GM12878 (cell line): ENCODE results near the gene KRT80. TPM values are rescaled to one million over a fixed set of nuclear protein-coding genes. Genes with fewer than 3 reads are reported as not detected.

Source experiments
- ATAC-seq: fragments of 200-7000 bp; cut with Tn5 transposase; 3 replicates; pipeline ENCODE4 v1.9.1; 2020; ENCODE audit warnings: mild to moderate bottlenecking, moderate library complexity
- BruUV-seq: library from RNA; stranded (reverse); fragments of 400-500 nt; replicated peaks from 2 replicates; lab custom pipeline; 2021; lab: Mats Ljungman, UMichigan
- CTCF ChIA-PET: fragments of 300-600 bp; sonication (Branson Sonifier 250); formaldehyde crosslinking; extraction: SDS; loops from one replicate; lab custom pipeline; 2021; ENCODE audit warnings: inconsistent platforms; lab: Yijun Ruan, JAX
- POLR2A ChIA-PET: fragments of 350-600 bp; formaldehyde crosslinking; extraction: SDS; loops from one replicate; lab custom pipeline; 2021; ENCODE audit warnings: inconsistent platforms; lab: Charles Lee
- RAD21 ChIA-PET: fragments of 300-600 bp; sonication (Branson Sonifier 250); formaldehyde crosslinking; loops from one replicate; lab custom pipeline; 2023; ENCODE audit warnings: antibody characterized with exemption; ENCODE audit not compliant: unreplicated experiment; lab: Charles Lee
- SMC1A ChIA-PET: fragments of 300-600 bp; sonication (Branson Sonifier 250); formaldehyde crosslinking; loops from one replicate; lab custom pipeline; 2023; ENCODE audit not compliant: unreplicated experiment, uncharacterized antibody; lab: Charles Lee
- DNase-seq: peaks from one replicate; pipeline ENCODE4 v3.0.0-alpha.2; 2011; ENCODE audit warnings: low read depth, low spot score
- FAIRE-seq: peaks from 3 replicates; lab custom pipeline; 2011; peaks lifted over from hg19 to GRCh38; lab: Jason Lieb, UNC
- H2AFZ ChIP-seq: 2 replicates; pipeline ENCODE4 v1.6.0; 2011; ENCODE audit warnings: low read depth, low read length, control low read depth; ENCODE audit not compliant: control insufficient read depth
- H3K27ac ChIP-seq: 2 replicates; pipeline ENCODE4 v1.5.1; 2011; ENCODE audit warnings: control low read depth; ENCODE audit not compliant: control insufficient read depth, insufficient read depth
- H3K27me3 ChIP-seq, 2 experiments: replicated peaks in 1 of 2; 2 replicates each; pipeline versions ENCODE4 v1.6.0 to v1.6.1; 2011; ENCODE audit warnings: low read length in 1 of 2; ENCODE audit not compliant: control insufficient read depth in 2 of 2, insufficient read depth in 2 of 2
- H3K36me3 ChIP-seq, 2 experiments: 2 replicates each; pipeline ENCODE4 v1.5.1; 2011; ENCODE audit warnings: low read length in 1 of 2; ENCODE audit not compliant: control insufficient read depth in 2 of 2, insufficient read depth in 2 of 2
- H3K4me1 ChIP-seq: 2 replicates; pipeline ENCODE4 v1.6.1; 2011; ENCODE audit warnings: mild to moderate bottlenecking, low read length, moderate library complexity, mixed read lengths; ENCODE audit not compliant: control insufficient read depth, insufficient read depth
- H3K4me2 ChIP-seq: 2 replicates; pipeline ENCODE4 v1.6.0; 2011; ENCODE audit warnings: control low read depth; ENCODE audit not compliant: control insufficient read depth, insufficient read depth
- H3K4me3 ChIP-seq: fragments of 200-600 bp; sonication (generic); 2 replicates; pipeline ENCODE4 v1.5.1; 2016
- H3K79me2 ChIP-seq: 2 replicates; pipeline ENCODE4 v1.6.0; 2011; ENCODE audit warnings: low read length; ENCODE audit not compliant: control insufficient read depth, insufficient read depth
- H3K9ac ChIP-seq: 2 replicates; pipeline ENCODE4 v1.8.0; 2011; ENCODE audit warnings: low read length, control low read depth, mixed read lengths; ENCODE audit not compliant: control insufficient read depth, insufficient read depth
- H3K9me3 ChIP-seq: replicated peaks from 3 replicates; pipeline ENCODE4 v1.5.1; 2011; ENCODE audit warnings: mild to moderate bottlenecking, low read length; ENCODE audit not compliant: control insufficient read depth, insufficient read depth
- H4K20me1 ChIP-seq: 2 replicates; pipeline ENCODE4 v1.6.0; 2011; ENCODE audit not compliant: control insufficient read depth, insufficient read depth
- FOXK2 ChIP-seq: fragments of 450-650 bp; IDR thresholded peaks from 2 replicates; pipeline ENCODE4 v1.6.1; 2017; ENCODE audit warnings: mild to moderate bottlenecking, moderate library complexity
- NKRF ChIP-seq: fragments of 450-650 bp; conservative IDR thresholded peaks from 2 replicates; pipeline ENCODE4 v1.6.1; 2017; ENCODE audit warnings: mild to moderate bottlenecking, moderate library complexity
- ZBTB33 ChIP-seq: fragments of 450-650 bp; IDR thresholded peaks from 2 replicates; pipeline ENCODE4 v1.6.1; 2017; ENCODE audit warnings: mild to moderate bottlenecking
- ZBTB4 ChIP-seq: fragments of 450-650 bp; formaldehyde crosslinking; IDR thresholded peaks from 2 replicates; pipeline ENCODE4 v1.4.0; 2022; ENCODE audit warnings: mild to moderate bottlenecking, moderate library complexity
- ZNF207 ChIP-seq: fragments of 450-650 bp; IDR thresholded peaks from 2 replicates; pipeline ENCODE4 v1.6.1; 2014; ENCODE audit warnings: antibody characterized with exemption, mild to moderate bottlenecking, borderline replicate concordance
- WGBS: methylation state at CpG from one replicate; pipeline ENCODE4 v1.1.6; 2016; ENCODE audit warnings: low lambda C conversion rate; ENCODE audit not compliant: insufficient replicate concordance, insufficient coverage; ENCODE audit errors: missing lambda C conversion rate; 5-methylcytosine and 5-hydroxymethylcytosine counted together
- in situ Hi-C: fragments of 300-500 bp; cut with MboI; formaldehyde crosslinking; loops from 9 replicates; pipeline ENCODE4 v1.14.3; 2018; ENCODE audit warnings: mixed read lengths
- intact Hi-C: fragments of 100-400 bp; cut with micrococcal nuclease; formaldehyde crosslinking; loops from one replicate; pipeline ENCODE4 v1.14.2; 2022; ENCODE audit not compliant: unreplicated experiment
- polyA plus RNA-seq, 11 experiments: library from polyadenylated mRNA; depleted of rRNA in 4 of 11; unstranded in 6 of 11; stranded (reverse) in 5 of 11; fragments of >200 nt; fragmentation: Nextera tagmentation in 4 of 11; fragmentation: Illumina TruSeq in 1 of 11; extraction: Ambion mirVana in 4 of 11; extraction: Trizol in 1 of 11; gene quantifications; 1 replicate in 1 of 11; 2 replicates in 10 of 11; pipeline versions ENCODE4 v1.2.1 to v1.2.3, GENCODE V29; 2011 to 2016; ENCODE audit warnings: inconsistent platforms in 2 of 11, missing spikeins in 2 of 11, low read depth in 1 of 11
- total RNA-seq, 4 experiments: library from RNA; depleted of rRNA in 3 of 4; stranded (reverse); fragments of >200 nt in 3 of 4; fragmentation: Illumina TruSeq in 1 of 4; extraction: Trizol in 1 of 4; gene quantifications; 2 replicates each; pipeline versions ENCODE4 v1.2.1 to v1.2.3, GENCODE V29; 2013 to 2021
- TF ChIP-seq, protein P1 (sequence below): fragments of 450-650 bp; IDR thresholded peaks from 2 replicates; pipeline ENCODE4 v1.6.1; 2018; ENCODE audit warnings: mild to moderate bottlenecking, low read depth, moderate library complexity; ENCODE audit not compliant: partially characterized antibody
- TF ChIP-seq, protein P2 (sequence below): IDR thresholded peaks from 2 replicates; pipeline ENCODE4 v1.6.1; 2012; ENCODE audit warnings: mild to moderate bottlenecking, low read depth, low read length

The KRT80 gene
- total and polyA plus RNA-seq, 10 of the 15 experiments (the other 5 are each of a cell fraction or from before 2014, with no cell fraction given): 0.01 TPM; not detected in 9

- ChIA-PET SMC1A (interaction anchor here (0.7 to 1.0 kb wide), 3 partner anchors 25 to 41 kb away, joined by 3 read pairs; no protein-coding TSS in a partner anchor), RAD21 (interaction anchor here (0.7 to 1.3 kb wide), 3 partner anchors 13 to 41 kb away, joined by 3 to 4 read pairs (median 3); no protein-coding TSS in a partner anchor), CTCF (interaction anchor here (0.8 to 4.2 kb wide), 6 partner anchors 13 to 114 kb away, joined by 3 to 26 read pairs (median 5); no protein-coding TSS in a partner anchor), POLR2A (no interaction called here)
- H4K20me1 ChIP-seq: no peaks in the 10 kb centered on the region
- H3K4me2 ChIP-seq: no peak overlapping the region
- no peak for DNase-seq
- BruUV-seq: no TSS peak
- H3K27ac ChIP-seq: no peak overlapping the region
- no peaks in the 10 kb centered on the region for H3K9me3 ChIP-seq
- H3K36me3 ChIP-seq: no peaks in the 10 kb centered on the region
- peaks cover 0 to 3% of the 10 kb centered on the region in 2 experiments; a peak in 1 of 4 replicates for H3K27me3 ChIP-seq
- no peaks in the 10 kb centered on the region for H3K79me2 ChIP-seq
- 47% methylated on average over 4 of the region's 4 CpGs for WGBS
- no peak overlapping the region for H3K4me3 ChIP-seq
- in situ Hi-C loops (no loop called here), intact Hi-C loops (no loop called here)
- FAIRE-seq: no peak
- H3K9ac ChIP-seq: no peak overlapping the region
- ATAC-seq: no peak
- peaks cover 2% of the 10 kb centered on the region for H3K4me1 ChIP-seq
- H2AFZ ChIP-seq: no peak overlapping the region
- TF ChIP-seq ZBTB33 (no peak), NKRF (no peak), FOXK2 (no peak), ZNF207 (no peak), ZBTB4 (CRISPR knock-in tag) (no peak)
- TF ChIP-seq, protein P1, sequence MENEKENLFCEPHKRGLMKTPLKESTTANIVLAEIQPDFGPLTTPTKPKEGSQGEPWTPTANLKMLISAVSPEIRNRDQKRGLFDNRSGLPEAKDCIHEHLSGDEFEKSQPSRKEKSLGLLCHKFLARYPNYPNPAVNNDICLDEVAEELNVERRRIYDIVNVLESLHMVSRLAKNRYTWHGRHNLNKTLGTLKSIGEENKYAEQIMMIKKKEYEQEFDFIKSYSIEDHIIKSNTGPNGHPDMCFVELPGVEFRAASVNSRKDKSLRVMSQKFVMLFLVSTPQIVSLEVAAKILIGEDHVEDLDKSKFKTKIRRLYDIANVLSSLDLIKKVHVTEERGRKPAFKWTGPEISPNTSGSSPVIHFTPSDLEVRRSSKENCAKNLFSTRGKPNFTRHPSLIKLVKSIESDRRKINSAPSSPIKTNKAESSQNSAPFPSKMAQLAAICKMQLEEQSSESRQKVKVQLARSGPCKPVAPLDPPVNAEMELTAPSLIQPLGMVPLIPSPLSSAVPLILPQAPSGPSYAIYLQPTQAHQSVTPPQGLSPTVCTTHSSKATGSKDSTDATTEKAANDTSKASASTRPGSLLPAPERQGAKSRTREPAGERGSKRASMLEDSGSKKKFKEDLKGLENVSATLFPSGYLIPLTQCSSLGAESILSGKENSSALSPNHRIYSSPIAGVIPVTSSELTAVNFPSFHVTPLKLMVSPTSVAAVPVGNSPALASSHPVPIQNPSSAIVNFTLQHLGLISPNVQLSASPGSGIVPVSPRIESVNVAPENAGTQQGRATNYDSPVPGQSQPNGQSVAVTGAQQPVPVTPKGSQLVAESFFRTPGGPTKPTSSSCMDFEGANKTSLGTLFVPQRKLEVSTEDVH: no peak
- TF ChIP-seq, protein P2, sequence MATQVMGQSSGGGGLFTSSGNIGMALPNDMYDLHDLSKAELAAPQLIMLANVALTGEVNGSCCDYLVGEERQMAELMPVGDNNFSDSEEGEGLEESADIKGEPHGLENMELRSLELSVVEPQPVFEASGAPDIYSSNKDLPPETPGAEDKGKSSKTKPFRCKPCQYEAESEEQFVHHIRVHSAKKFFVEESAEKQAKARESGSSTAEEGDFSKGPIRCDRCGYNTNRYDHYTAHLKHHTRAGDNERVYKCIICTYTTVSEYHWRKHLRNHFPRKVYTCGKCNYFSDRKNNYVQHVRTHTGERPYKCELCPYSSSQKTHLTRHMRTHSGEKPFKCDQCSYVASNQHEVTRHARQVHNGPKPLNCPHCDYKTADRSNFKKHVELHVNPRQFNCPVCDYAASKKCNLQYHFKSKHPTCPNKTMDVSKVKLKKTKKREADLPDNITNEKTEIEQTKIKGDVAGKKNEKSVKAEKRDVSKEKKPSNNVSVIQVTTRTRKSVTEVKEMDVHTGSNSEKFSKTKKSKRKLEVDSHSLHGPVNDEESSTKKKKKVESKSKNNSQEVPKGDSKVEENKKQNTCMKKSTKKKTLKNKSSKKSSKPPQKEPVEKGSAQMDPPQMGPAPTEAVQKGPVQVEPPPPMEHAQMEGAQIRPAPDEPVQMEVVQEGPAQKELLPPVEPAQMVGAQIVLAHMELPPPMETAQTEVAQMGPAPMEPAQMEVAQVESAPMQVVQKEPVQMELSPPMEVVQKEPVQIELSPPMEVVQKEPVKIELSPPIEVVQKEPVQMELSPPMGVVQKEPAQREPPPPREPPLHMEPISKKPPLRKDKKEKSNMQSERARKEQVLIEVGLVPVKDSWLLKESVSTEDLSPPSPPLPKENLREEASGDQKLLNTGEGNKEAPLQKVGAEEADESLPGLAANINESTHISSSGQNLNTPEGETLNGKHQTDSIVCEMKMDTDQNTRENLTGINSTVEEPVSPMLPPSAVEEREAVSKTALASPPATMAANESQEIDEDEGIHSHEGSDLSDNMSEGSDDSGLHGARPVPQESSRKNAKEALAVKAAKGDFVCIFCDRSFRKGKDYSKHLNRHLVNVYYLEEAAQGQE: no peak
These were observed 46.5 kb upstream of the KRT80 start for GRCh38 chr12:52238207-52238840.
